CD14-positive monocyte (primary cell): ENCODE measurements around the gene TOM1L1. TPM values are rescaled to one million over a fixed set of nuclear protein-coding genes. Genes with fewer than 3 reads are reported as not detected.

ENCODE experiments used
- DNase-seq, 3 donors: peaks; one replicate each; pipeline ENCODE4 v3.0.0-alpha.2; 2011 to 2022
- H2AFZ ChIP-seq: 2 replicates; pipeline ENCODE4 v1.6.0; 2012; ENCODE audit warnings: mild to moderate bottlenecking, low read depth, low read length, inconsistent platforms; ENCODE audit not compliant: insufficient read depth, poor library complexity, severe bottlenecking
- H3K27ac ChIP-seq, 2 donors: 1 replicate in 1 of 2; 2 replicates in 1 of 2; pipeline ENCODE4 v1.5.1; 2012 to 2013; ENCODE audit warnings: low read length in 2 of 2, control low read depth in 1 of 2, inconsistent platforms in 1 of 2, low read depth in 1 of 2, mild to moderate bottlenecking in 1 of 2
- H3K27me3 ChIP-seq, 2 donors: one replicate each; pipeline versions ENCODE4 v1.6.0 to v1.6.1; 2011 to 2013; ENCODE audit warnings: low read length in 2 of 2; ENCODE audit not compliant: control insufficient read depth in 2 of 2, insufficient read depth in 2 of 2
- H3K36me3 ChIP-seq, 2 donors: replicated peaks in 1 of 2; 1 replicate in 1 of 2; 2 replicates in 1 of 2; pipeline versions ENCODE4 v1.5.1 to v1.6.1; 2012 to 2013; ENCODE audit warnings: low read length in 2 of 2, control low read depth in 1 of 2, inconsistent platforms in 1 of 2, mild to moderate bottlenecking in 1 of 2; ENCODE audit not compliant: insufficient read depth in 2 of 2, control insufficient read depth in 1 of 2
- H3K4me1 ChIP-seq, 2 donors: 1 replicate in 1 of 2; 2 replicates in 1 of 2; pipeline versions ENCODE4 v1.5.1 to v1.6.1; 2012 to 2013; ENCODE audit warnings: low read length in 2 of 2, control low read depth in 1 of 2, inconsistent platforms in 1 of 2, mild to moderate bottlenecking in 1 of 2, moderate library complexity in 1 of 2; ENCODE audit not compliant: insufficient read depth in 2 of 2, control insufficient read depth in 1 of 2
- H3K4me2 ChIP-seq: replicated peaks from 2 replicates; pipeline ENCODE3; 2012; ENCODE audit warnings: low read length, moderate library complexity, mild to moderate bottlenecking; ENCODE audit not compliant: poor library complexity, severe bottlenecking; ENCODE audit errors: extremely low read depth
- H3K4me3 ChIP-seq, 3 experiments: fragments of 200-600 bp in 1 of 3; sonication (generic) in 1 of 3; replicated peaks in 1 of 3; 1 replicate in 2 of 3; 2 replicates in 1 of 3; pipeline ENCODE4 v1.5.1; 2011 to 2013; ENCODE audit warnings: low read length in 3 of 3, mild to moderate bottlenecking in 3 of 3, control low read depth in 2 of 3, low read depth in 2 of 3, inconsistent platforms in 1 of 3, moderate library complexity in 1 of 3
- H3K79me2 ChIP-seq: 2 replicates; pipeline ENCODE4 v1.6.0; 2012; ENCODE audit warnings: mild to moderate bottlenecking, control low read depth, inconsistent platforms, low read length, moderate library complexity; ENCODE audit not compliant: insufficient read depth
- H3K9ac ChIP-seq: 2 replicates; pipeline ENCODE4 v1.6.0; 2017; ENCODE audit warnings: low read length, mild to moderate bottlenecking; ENCODE audit not compliant: insufficient read depth, poor library complexity, severe bottlenecking
- H3K9me3 ChIP-seq, 2 donors: replicated peaks in 1 of 2; 1 replicate in 1 of 2; 2 replicates in 1 of 2; pipeline versions ENCODE4 v1.5.1 to v1.6.1; 2012 to 2013; ENCODE audit warnings: low read length in 2 of 2, control low read depth in 1 of 2; ENCODE audit not compliant: control insufficient read depth in 1 of 2, insufficient read depth in 1 of 2
- H4K20me1 ChIP-seq: 2 replicates; pipeline ENCODE4 v1.6.0; 2012; ENCODE audit warnings: mild to moderate bottlenecking, low read length, control low read depth, moderate library complexity; ENCODE audit not compliant: insufficient read depth
- H3K27ac Mint-ChIP-seq, 7 donors: one replicate each; pipeline ENCODE4 v1.8.0; 2020; ENCODE audit warnings: mild to moderate bottlenecking in 7 of 7, mixed read lengths in 7 of 7, moderate library complexity in 6 of 7, inconsistent platforms in 2 of 7
- H3K27me3 Mint-ChIP-seq, 3 donors: one replicate each; pipeline ENCODE4 v1.8.0; 2021 to 2022; ENCODE audit warnings: low read depth in 3 of 3, mild to moderate bottlenecking in 3 of 3, mixed read lengths in 3 of 3, moderate library complexity in 3 of 3, inconsistent platforms in 1 of 3
- H3K36me3 Mint-ChIP-seq, 2 donors: one replicate each; pipeline ENCODE4 v1.8.0; 2020; ENCODE audit warnings: mixed read lengths in 2 of 2, inconsistent platforms in 1 of 2, mild to moderate bottlenecking in 1 of 2
- H3K4me1 Mint-ChIP-seq: one replicate; pipeline ENCODE4 v1.8.0; 2020; ENCODE audit warnings: mild to moderate bottlenecking, mixed read lengths
- H3K4me3 Mint-ChIP-seq, 2 donors: one replicate each; pipeline ENCODE4 v1.8.0; 2020; ENCODE audit warnings: mild to moderate bottlenecking in 2 of 2, mixed read lengths in 2 of 2, moderate library complexity in 1 of 2
- H3K9me3 Mint-ChIP-seq, 7 donors: one replicate each; pipeline ENCODE4 v1.8.0; 2020 to 2022; ENCODE audit warnings: mixed read lengths in 7 of 7, mild to moderate bottlenecking in 6 of 7, moderate library complexity in 6 of 7, inconsistent platforms in 2 of 7
- CTCF ChIP-seq: fragments of 200-600 bp; IDR thresholded peaks from one replicate; pipeline ENCODE4 v1.8.0; 2022; ENCODE audit warnings: antibody characterized with exemption, mild to moderate bottlenecking
- WGBS: methylation state at CpG from one replicate; pipeline ENCODE4 v1.1.5; 2013; ENCODE audit warnings: missing lambda C conversion rate; ENCODE audit not compliant: insufficient coverage; 5-methylcytosine and 5-hydroxymethylcytosine counted together
- intact Hi-C, 2 donors: fragments of 100-400 bp; cut with micrococcal nuclease; formaldehyde crosslinking; loops; one replicate each; pipeline versions ENCODE4 v1.15.0 to v1.15.1; 2023
- polyA plus RNA-seq, 3 donors: library from polyadenylated mRNA; depleted of rRNA in 1 of 3; unstranded in 2 of 3; stranded (reverse) in 1 of 3; fragments of 300-500 nt in 2 of 3; fragments of >200 nt in 1 of 3; fragmentation: Illumina TruSeq in 2 of 3; gene quantifications; 1 replicate in 2 of 3; 2 replicates in 1 of 3; pipeline ENCODE4 v1.2.3, GENCODE V29; 2012 to 2021

Gene TOM1L1
- polyA plus RNA-seq, 3 donors: 0.32 TPM; not detected in 2

- peaks cover 0 to under 1% (median 0%) of the 10 kb centered on the region in 7 donors for H3K9me3 Mint-ChIP-seq
- H3K4me3 Mint-ChIP-seq: no peak overlapping the region
- H3K4me1 Mint-ChIP-seq: peaks cover 1% of the 10 kb centered on the region
- Histone ChIP-seq H3K9me3 (no peaks in the 10 kb centered on the region), H4K20me1 (no peaks in the 10 kb centered on the region), H3K9ac (no peak overlapping the region), H3K27me3 (no peaks in the 10 kb centered on the region), H3K27ac (no peak overlapping the region), H3K79me2 (no peaks in the 10 kb centered on the region), H3K4me1 (no peaks in the 10 kb centered on the region), H2AFZ (no peak overlapping the region), H3K36me3 (no peaks in the 10 kb centered on the region), H3K4me2 (no peak overlapping the region), H3K4me3 (no peak overlapping the region)
- no peak for TF ChIP-seq CTCF
- no peak for DNase-seq
- H3K36me3 Mint-ChIP-seq: no peaks in the 10 kb centered on the region
- H3K27ac Mint-ChIP-seq: no peak overlapping the region
- H3K27me3 Mint-ChIP-seq: peaks cover 0 to 1% (median 0%) of the 10 kb centered on the region in 3 donors
- intact Hi-C loops: no loop called here
- WGBS: 100% methylated on average over 1 of the region's 3 CpGs
Observed at GRCh38 chr17:54974759-54975158, 74.1 kb downstream of the TOM1L1 start.

- Histone ChIP-seq H3K36me3 (no peaks in the 10 kb centered on the region), H3K27me3 (no peaks in the 10 kb centered on the region), H3K79me2 (no peaks in the 10 kb centered on the region), H3K4me1 (no peaks in the 10 kb centered on the region), H3K4me2 (no peak overlapping the region), H3K27ac (no peak overlapping the region), H3K9ac (no peak overlapping the region), H4K20me1 (no peaks in the 10 kb centered on the region), H3K4me3 (no peak overlapping the region), H3K9me3 (peaks cover 7% of the 10 kb centered on the region in 2 donors), H2AFZ (no peak overlapping the region)
- Mint-ChIP-seq H3K27me3 (peaks cover 0 to 1% (median 0%) of the 10 kb centered on the region in 3 donors), H3K9me3 (peaks cover 4 to 12% (median 8%) of the 10 kb centered on the region in 7 donors), H3K4me3 (no peak overlapping the region), H3K36me3 (no peaks in the 10 kb centered on the region), H3K4me1 (peaks cover 1% of the 10 kb centered on the region), H3K27ac (no peak overlapping the region)
- intact Hi-C loops: no loop called here
- WGBS: 100% methylated on average over 2 of the region's 3 CpGs
- no peak for DNase-seq
- no peak for TF ChIP-seq CTCF
Observed at GRCh38 chr17:54976316-54976715, 75.7 kb downstream of the TOM1L1 start.
